Suprapubic skin (tissue), 3 donors: ENCODE measurements around the gene RCN1.

Source experiments
- CTCF ChIP-seq, 2 donors: fragments of 200-600 bp in 1 of 2; fragments of 450-650 bp in 1 of 2; sonication (generic) in 1 of 2; IDR thresholded peaks; one replicate each; pipeline ENCODE4 v1.5.1; 2016 to 2019; ENCODE audit warnings: antibody characterized with exemption in 2 of 2, mild to moderate bottlenecking in 1 of 2, moderate library complexity in 1 of 2
- EP300 ChIP-seq: sonication (generic); formaldehyde crosslinking; IDR thresholded peaks from one replicate; pipeline ENCODE4 v1.6.1; 2017; ENCODE audit warnings: antibody characterized with exemption
- POLR2A ChIP-seq, 2 donors: fragments of 450-650 bp; IDR thresholded peaks; one replicate each; pipeline ENCODE4 v1.6.1; 2017; ENCODE audit warnings: antibody characterized with exemption in 2 of 2, mild to moderate bottlenecking in 2 of 2, moderate library complexity in 2 of 2

- TF ChIP-seq CTCF (IDR thresholded peaks at IDR 0.05) (no peak), POLR2A (IDR thresholded peaks at IDR 0.05) (no peak), EP300 (no peak)
Observed at GRCh38 chr11:32109138-32109537, 18.3 kb downstream of the RCN1 start.
